Fibroblast of villous mesenchyme (primary cell): ENCODE data around the gene ARPC3. TPM values are rescaled to one million over a fixed set of nuclear protein-coding genes. Genes with fewer than 3 reads are reported as not detected.
"Not testable (repeated sequence)": the region's sequence is repeated elsewhere in the genome, so short reads cannot be mapped to it uniquely, and the experiment has no call there.

Source experiments
- DNase-seq: peaks from one replicate; pipeline ENCODE4 v3.0.0-alpha.2; 2010; ENCODE audit warnings: low read depth
- H3K4me3 ChIP-seq: 2 replicates; pipeline ENCODE4 v1.5.1; 2011; ENCODE audit warnings: low read depth, mild to moderate bottlenecking, low read length
- total RNA-seq: library from RNA; depleted of rRNA; stranded (reverse); fragments of >200 nt; gene quantifications from 2 replicates; pipeline ENCODE4 v1.2.3, GENCODE V29; 2012
- TF ChIP-seq, protein P1 (sequence below): IDR thresholded peaks from 2 replicates; pipeline ENCODE4 v1.5.1; 2012; ENCODE audit warnings: low read depth, mild to moderate bottlenecking, low read length; ENCODE audit not compliant: insufficient read depth

Gene ARPC3
- total RNA-seq = 259 and 354 TPM in 2 replicates

DNA sequence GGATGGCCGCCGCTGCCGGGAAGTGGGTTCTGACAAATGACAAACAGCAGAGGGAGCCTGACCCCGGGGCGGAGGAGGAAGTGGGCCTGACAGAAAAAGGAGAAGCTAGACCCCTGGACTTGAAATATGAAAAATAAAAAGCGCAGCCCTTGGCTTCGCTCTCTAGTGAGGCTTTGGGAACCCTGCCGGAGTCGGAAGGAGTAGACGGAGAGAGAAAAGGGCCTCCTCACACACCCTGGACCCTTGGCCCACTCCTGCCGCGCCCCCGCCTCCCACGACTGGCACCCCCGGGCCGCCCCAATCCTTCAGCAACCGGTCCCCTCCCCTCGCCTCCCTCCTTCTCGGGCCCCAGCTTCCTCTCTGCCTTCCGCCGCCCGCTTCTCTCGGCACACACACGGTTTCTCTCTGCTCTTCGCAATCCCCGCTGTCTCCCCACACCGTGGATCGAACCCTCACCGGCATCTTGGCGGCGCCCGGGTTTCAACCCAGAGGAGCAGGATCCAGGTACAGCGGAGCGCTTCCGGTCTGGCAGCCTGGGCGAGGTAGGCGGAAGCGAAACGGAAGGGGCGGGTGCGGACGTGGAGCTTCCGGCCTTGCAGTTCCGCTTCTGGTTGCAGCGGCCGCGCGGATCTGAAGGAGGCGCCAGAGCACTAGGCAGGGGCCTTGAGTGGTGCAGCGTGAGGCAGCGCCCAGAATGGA is at the start of gene ARPC3:
ARPC3 (minus strand) TSS at position 539 of the 699 bp plus-strand sequence; CDS start at position 462, 77 bp downstream.
- H3K4me3 ChIP-seq = peak within 1 kb of the TSS; percentile 98
- DNase-seq = peak; percentile 96
- TF ChIP-seq, protein P1, sequence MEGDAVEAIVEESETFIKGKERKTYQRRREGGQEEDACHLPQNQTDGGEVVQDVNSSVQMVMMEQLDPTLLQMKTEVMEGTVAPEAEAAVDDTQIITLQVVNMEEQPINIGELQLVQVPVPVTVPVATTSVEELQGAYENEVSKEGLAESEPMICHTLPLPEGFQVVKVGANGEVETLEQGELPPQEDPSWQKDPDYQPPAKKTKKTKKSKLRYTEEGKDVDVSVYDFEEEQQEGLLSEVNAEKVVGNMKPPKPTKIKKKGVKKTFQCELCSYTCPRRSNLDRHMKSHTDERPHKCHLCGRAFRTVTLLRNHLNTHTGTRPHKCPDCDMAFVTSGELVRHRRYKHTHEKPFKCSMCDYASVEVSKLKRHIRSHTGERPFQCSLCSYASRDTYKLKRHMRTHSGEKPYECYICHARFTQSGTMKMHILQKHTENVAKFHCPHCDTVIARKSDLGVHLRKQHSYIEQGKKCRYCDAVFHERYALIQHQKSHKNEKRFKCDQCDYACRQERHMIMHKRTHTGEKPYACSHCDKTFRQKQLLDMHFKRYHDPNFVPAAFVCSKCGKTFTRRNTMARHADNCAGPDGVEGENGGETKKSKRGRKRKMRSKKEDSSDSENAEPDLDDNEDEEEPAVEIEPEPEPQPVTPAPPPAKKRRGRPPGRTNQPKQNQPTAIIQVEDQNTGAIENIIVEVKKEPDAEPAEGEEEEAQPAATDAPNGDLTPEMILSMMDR = peak; percentile 85

DNA sequence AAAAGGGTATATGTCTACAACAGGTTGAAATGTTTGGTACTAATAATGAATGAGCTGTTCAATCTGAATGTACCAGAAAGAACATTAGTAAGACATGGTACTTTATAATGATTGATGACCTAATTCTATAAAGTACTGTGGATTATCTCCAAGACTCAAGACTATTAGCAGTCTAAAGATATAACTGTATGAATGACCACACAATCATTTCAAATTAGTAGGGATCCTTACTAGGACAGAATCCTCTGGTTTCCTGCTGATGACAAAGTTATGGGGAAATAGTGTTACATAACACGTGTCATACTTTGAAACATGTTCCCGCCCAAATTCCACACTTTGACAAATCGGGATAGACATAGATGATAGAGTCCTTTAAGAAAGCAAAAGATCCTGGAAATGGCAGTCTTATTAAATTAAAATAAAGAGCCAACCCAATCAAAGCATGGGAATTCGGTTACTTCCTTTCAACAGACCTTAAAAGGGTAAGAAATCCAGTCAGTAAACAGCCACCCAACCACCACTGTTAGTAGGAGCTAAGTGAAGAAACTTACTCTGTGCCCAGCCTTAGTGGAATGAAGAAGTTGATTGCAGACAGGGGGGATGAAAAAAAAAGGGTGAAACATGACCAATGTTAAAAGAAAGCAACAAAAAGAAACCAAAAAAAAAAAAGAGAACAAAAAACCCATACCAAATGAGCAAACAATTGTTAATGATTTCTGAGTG is 49.0 kb upstream of the ARPC3 start:
- peak; percentile 45 for DNase-seq
- TF ChIP-seq, protein P1 = no peak
- no peak overlapping the region for H3K4me3 ChIP-seq

DNA sequence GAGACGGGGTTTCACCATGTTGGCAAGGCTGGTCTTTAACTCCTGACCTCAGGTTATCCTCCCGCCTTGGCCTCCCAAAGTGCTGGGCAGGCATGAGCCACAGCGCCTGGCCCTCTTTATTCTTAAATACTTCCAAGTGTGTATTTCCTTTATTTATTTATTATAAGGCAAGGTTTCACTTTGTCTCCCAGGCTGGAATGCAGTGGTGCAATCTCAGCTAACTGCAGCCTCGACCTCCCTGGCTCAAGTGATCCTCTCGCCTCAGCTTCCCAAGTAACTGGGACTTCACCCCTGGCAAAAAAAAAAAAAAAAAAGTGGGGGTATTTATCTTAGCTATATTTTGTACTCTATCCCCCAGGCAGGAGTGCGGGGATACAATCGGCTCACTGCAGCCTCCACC is 25.3 kb upstream of the ARPC3 start:
- DNase-seq = peak; percentile 40

DNA sequence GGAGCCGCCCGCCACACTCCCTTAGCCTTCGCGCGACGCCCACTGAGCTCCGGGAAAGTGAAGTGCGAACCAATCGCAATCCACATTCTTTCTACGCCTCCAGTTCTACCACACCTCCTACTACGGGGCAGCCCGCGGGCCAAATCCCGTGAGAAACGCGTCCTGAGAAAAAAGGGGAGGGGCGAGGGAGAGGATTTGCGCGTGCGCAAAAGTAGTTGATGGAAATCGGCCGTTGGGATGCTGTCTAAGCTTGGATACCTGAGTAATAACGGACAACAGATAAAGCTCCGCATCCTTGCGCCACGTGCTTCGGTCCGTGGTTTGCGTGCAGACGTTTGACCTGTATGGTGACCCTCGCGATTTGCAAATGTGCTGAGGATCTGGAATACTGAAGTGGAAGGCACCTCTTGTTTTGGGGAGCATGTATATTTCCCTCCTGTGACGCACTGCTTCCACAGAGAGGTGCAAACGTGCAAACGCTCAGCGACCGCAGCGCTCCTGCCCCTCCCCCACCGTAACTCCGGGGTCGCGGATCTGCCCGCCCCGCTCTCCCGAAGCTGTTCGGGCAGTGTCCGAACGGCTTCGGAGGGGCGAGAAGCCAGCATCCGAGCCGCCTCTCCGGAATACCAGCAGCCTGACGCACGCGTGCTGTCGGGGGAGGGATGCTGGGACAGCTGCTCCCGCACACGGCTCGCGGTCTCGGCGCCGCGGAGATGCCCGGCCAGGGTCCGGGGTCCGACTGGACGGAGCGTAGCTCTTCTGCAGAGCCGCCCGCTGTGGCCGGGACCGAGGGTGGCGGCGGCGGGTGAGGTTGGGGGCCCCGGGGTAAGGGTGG is 18.3 kb upstream of the ARPC3 start, which contains the start of the genes FAM216A and GPN3:
FAM216A (plus strand) TSS at position 632 of the 835 bp plus-strand sequence; CDS start at position 663, 31 bp downstream.
GPN3 (minus strand) TSS at position 44 of the 835 bp plus-strand sequence. CDS start 54 bp downstream, outside the sequence.
- DNase-seq = peak; percentile 99
- H3K4me3 ChIP-seq = peak within 1 kb of the TSS; percentile 84
- TF ChIP-seq, protein P1 = no peak

More for the DNA sequence above, 25.3 kb upstream of the ARPC3 start:
- H3K4me3 ChIP-seq = no peak overlapping the region
- TF ChIP-seq, protein P1 = no peak

DNA sequence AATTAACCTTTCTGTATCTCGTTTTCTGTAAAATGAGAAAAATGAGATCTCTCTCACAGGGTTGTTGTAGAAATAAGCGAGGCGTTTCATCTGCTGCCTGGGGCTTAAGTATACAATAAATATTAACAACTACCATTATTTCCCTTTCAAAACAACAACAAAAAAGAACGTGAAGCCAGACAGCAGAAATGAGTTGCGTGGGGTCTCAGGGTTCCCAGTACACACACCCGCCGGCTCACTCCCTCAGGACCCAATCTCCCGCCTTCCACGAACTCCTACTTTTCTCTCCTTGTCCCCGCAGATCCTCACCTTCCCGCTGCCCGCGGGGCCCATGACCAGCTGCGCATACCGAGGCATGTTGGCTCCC is 17.7 kb upstream of the ARPC3 start:
- TF ChIP-seq, protein P1 = no peak

DNA sequence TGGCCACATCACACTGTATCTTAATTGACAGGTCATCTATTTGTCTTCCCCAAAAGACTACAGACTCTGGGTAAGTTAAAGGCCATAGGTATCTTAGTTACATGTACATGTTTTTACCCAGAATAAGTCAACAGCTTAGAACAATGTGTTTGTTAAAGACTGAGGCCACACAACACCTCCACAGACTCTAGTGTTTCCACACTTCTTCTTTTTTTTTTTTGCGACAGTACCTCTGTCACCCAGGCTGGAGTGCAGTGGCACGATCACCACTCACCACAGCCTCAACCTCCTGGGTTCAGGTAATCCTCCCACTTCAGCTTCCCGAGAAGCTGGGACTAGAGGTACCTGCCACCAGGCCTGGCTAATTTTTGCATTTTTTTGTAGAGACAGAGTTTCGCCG is 16.7 kb upstream of the ARPC3 start:
- no peak overlapping the region for H3K4me3 ChIP-seq
- DNase-seq = no peak
- TF ChIP-seq, protein P1 = no peak

More for the DNA sequence above, 17.7 kb upstream of the ARPC3 start:
- DNase-seq = no peak
- peak overlapping the region; percentile 84 for H3K4me3 ChIP-seq

DNA sequence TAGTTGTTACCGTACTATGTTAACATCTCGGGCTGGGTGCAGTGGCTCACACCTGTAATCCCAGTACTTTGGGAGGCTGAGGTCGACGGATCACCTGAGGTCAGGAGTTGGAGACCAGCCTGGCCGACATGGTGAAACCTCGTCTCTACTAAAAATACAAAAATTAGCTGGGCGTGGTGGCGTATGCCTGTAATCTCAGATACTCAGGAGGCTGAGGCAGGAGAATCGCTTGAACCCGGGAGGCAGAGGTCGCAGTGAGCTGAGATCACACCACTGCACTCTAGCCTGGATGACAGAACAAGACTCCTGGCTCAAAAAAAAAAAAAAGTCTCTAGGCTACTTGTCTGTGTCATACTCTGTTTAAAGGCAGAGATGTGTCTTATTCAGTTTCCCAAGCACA is 15.6 kb upstream of the ARPC3 start:
- not testable (repeated sequence) for H3K4me3 ChIP-seq, DNase-seq
